ENCODE results near the gene IFNW1.

The IFNW1 gene

GRCh38 chr9:21110708-21111576, 30.7 kb downstream of the IFNW1 start:
- DNase-seq (ENCODE audit: low read depth, low spot score) = no peak

GRCh38 chr9:21104787-21105186, 36.8 kb downstream of the IFNW1 start:
- no peak for DNase-seq (ENCODE audit: low read depth, low spot score)

GRCh38 chr9:21102305-21102704, 39.3 kb downstream of the IFNW1 start:
- no peak for DNase-seq (ENCODE audit: low read depth, low spot score)

GRCh38 chr9:21097817-21098216, 43.8 kb downstream of the IFNW1 start:
- DNase-seq (ENCODE audit: low read depth, low spot score) = no peak

- no peak for DNase-seq (ENCODE audit: low read depth, low spot score)
Measured at GRCh38 chr9:21096901-21097255, 44.8 kb downstream of the IFNW1 start.

- DNase-seq (ENCODE audit: low read depth, low spot score) = no peak
Measured at GRCh38 chr9:21096172-21096900, 45.3 kb downstream of the IFNW1 start.

- DNase-seq (ENCODE audit: low read depth, low spot score) = no peak
Measured at GRCh38 chr9:21095561-21095960, 46.1 kb downstream of the IFNW1 start.
